ENCODE data around the gene ATG2A. TPM values are rescaled to one million over a fixed set of nuclear protein-coding genes. Genes with fewer than 3 reads are reported as not detected.

The ATG2A gene
- total RNA-seq, 6 donors from 2014 or later, result 24.6 to 59.2 (median 33.3) TPM

GRCh38 chr11:64931290-64931689, 14.3 kb upstream of the ATG2A start:
- Histone ChIP-seq H3K9me3 (no peaks in the 10 kb centered on the region), H3K4me1 (peaks cover 2 to 9% (median 5%) of the 10 kb centered on the region in 4 donors), H3K4me3 (no peak overlapping the region), H3K27me3 (no peaks in the 10 kb centered on the region), H3K27ac (no peak overlapping the region), H3K36me3 (peaks cover 21 to 87% (median 69%) of the 10 kb centered on the region in 4 donors)
- TF ChIP-seq CTCF (IDR thresholded peaks at IDR 0.05) (no peak), POLR2A (IDR thresholded peaks at IDR 0.05) (no peak), POLR2AphosphoS5 (IDR thresholded peaks at IDR 0.05) (no peak), EP300 (IDR thresholded peaks at IDR 0.05) (no peak)
- WGBS, 2 donors, result 90 to 94% methylated on average over 6 to 7 of the region's 7 CpGs
- DNase-seq, result no peak
- no peak for ATAC-seq (ENCODE audit: low FRiP score in 2 of 2)

DNA sequence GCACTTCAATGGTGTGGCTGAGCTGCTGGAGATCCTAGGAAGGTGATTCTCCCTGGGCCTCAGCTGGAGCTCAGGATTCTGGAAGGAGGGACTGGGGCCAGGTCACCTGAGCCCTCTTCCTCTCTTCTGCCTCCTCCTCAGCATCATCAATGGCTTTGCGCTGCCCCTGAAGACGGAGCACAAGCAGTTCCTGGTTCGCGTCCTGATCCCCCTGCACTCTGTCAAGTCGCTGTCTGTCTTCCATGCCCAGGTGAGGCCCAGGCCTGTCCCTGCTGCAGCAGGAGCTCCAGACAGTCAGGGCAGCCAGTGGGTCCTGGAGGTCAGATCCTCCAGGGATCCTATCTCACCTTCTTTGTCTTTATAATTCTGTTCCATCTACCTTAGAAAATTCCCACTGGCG, 13.3 kb upstream of the ATG2A start:
- ATAC-seq (ENCODE audit: low FRiP score in 2 of 2) (no peak), DNase-seq (no peak)
- no peaks in the 10 kb centered on the region for H3K27me3 ChIP-seq

GRCh38 chr11:64929625-64930024, 12.6 kb upstream of the ATG2A start:
- WGBS, 2 donors, result 90 to 93% methylated on average over 7 of the region's 7 CpGs
- H3K36me3 ChIP-seq, result peaks cover 21 to 75% (median 61%) of the 10 kb centered on the region in 4 donors

More for the DNA sequence above, 13.3 kb upstream of the ATG2A start:
- peaks cover 21 to 82% (median 67%) of the 10 kb centered on the region in 4 donors for H3K36me3 ChIP-seq
- no peak overlapping the region for H3K27ac ChIP-seq
- 90 to 99% methylated on average over 6 of the region's 6 CpGs for WGBS, 2 donors
- H3K4me3 ChIP-seq, result no peak overlapping the region
- no peaks in the 10 kb centered on the region for H3K9me3 ChIP-seq
- TF ChIP-seq POLR2A (IDR thresholded peaks at IDR 0.05) (no peak), CTCF (IDR thresholded peaks at IDR 0.05) (no peak), POLR2AphosphoS5 (IDR thresholded peaks at IDR 0.05) (no peak), EP300 (IDR thresholded peaks at IDR 0.05) (no peak)
- H3K4me1 ChIP-seq, result peaks cover 12 to 19% (median 14%) of the 10 kb centered on the region in 4 donors

DNA sequence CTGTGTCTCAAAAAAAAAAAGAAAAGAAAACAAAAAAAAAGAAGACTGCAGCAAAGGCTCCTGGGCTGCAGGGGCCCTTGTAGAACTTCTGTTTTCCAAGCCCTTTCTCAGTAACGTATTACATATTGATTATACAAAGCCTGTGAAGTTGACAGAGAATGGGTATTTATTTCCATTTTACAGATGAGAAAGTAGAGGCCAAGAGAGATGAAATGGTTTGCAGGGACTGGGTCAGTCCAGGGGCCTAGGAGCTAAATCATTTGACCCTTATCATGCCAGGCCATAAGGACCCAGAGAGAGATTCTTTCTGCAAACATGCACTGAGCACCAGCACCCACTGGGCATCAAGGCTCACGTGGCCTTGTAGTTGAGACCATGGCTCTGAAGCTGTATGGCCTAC, 11.9 kb upstream of the ATG2A start:
- no peaks in the 10 kb centered on the region for H3K9me3 ChIP-seq
- no peak for ATAC-seq (ENCODE audit: low FRiP score in 2 of 2)
- peaks cover 14 to 29% (median 20%) of the 10 kb centered on the region in 4 donors for H3K4me1 ChIP-seq
- H3K27me3 ChIP-seq, result no peaks in the 10 kb centered on the region
- 95 to 98% methylated on average over 2 of the region's 2 CpGs for WGBS, 2 donors
- no peak overlapping the region for H3K27ac ChIP-seq
- peaks cover 21 to 70% (median 57%) of the 10 kb centered on the region in 4 donors for H3K36me3 ChIP-seq
- no peak for DNase-seq
- no peak overlapping the region for H3K4me3 ChIP-seq
- no peak for TF ChIP-seq EP300 (IDR thresholded peaks at IDR 0.05)
- TF ChIP-seq POLR2AphosphoS5 (IDR thresholded peaks at IDR 0.05), result no peak
- no peak for TF ChIP-seq CTCF (IDR thresholded peaks at IDR 0.05)
- TF ChIP-seq POLR2A (IDR thresholded peaks at IDR 0.05), result no peak

More at GRCh38 chr11:64929625-64930024, 12.6 kb upstream of the ATG2A start:
- Histone ChIP-seq H3K27ac (no peak overlapping the region), H3K4me1 (peaks cover 14 to 24% (median 16%) of the 10 kb centered on the region in 4 donors), H3K4me3 (no peak overlapping the region), H3K9me3 (no peaks in the 10 kb centered on the region), H3K27me3 (no peaks in the 10 kb centered on the region)
- no peak for DNase-seq
- no peak for ATAC-seq (ENCODE audit: low FRiP score in 2 of 2)
- no peak for TF ChIP-seq POLR2AphosphoS5 (IDR thresholded peaks at IDR 0.05)
- TF ChIP-seq POLR2A (IDR thresholded peaks at IDR 0.05), result no peak
- no peak for TF ChIP-seq EP300 (IDR thresholded peaks at IDR 0.05)
- no peak for TF ChIP-seq CTCF (IDR thresholded peaks at IDR 0.05)

- peak in 1 of 2 donors; percentile 77 for DNase-seq
- TF ChIP-seq POLR2AphosphoS5 (IDR thresholded peaks at IDR 0.05) (no peak), POLR2A (IDR thresholded peaks at IDR 0.05) (no peak), EP300 (IDR thresholded peaks at IDR 0.05) (no peak), CTCF (IDR thresholded peaks at IDR 0.05) (no peak)
- Histone ChIP-seq H3K4me3 (no peak overlapping the region), H3K4me1 (peaks cover 14 to 37% (median 25%) of the 10 kb centered on the region in 4 donors), H3K36me3 (peaks cover 13 to 47% (median 37%) of the 10 kb centered on the region in 4 donors), H3K27ac (no peak overlapping the region), H3K27me3 (no peaks in the 10 kb centered on the region), H3K9me3 (no peaks in the 10 kb centered on the region)
- 77% methylated on average over 11 to 22 of the region's 22 CpGs for WGBS, 2 donors
- ATAC-seq (ENCODE audit: low FRiP score in 2 of 2), result no peak
Observed at GRCh38 chr11:64926689-64927088, 9.7 kb upstream of the ATG2A start.
